Esophagus muscularis mucosa (tissue), 3 donors: ENCODE results near the gene FERMT3.

ENCODE experiments used
- CTCF ChIP-seq, 3 experiments: fragments of 200-600 bp in 2 of 3; fragments of 450-650 bp in 1 of 3; sonication (generic) in 2 of 3; IDR thresholded peaks; one replicate each; pipeline ENCODE4 v1.5.1; 2017 to 2019; ENCODE audit warnings: antibody characterized with exemption in 3 of 3, mild to moderate bottlenecking in 2 of 3, moderate library complexity in 1 of 3
- POLR2A ChIP-seq: fragments of 450-650 bp; IDR thresholded peaks from one replicate; pipeline ENCODE4 v1.6.1; 2017; ENCODE audit warnings: antibody characterized with exemption, moderate library complexity, mild to moderate bottlenecking, low read depth
- POLR2AphosphoS5 ChIP-seq, 2 donors: sonication (generic); formaldehyde crosslinking; IDR thresholded peaks; one replicate each; pipeline ENCODE4 v1.6.1; 2017; ENCODE audit warnings: antibody characterized with exemption in 2 of 2

GRCh38 chr11:64202992-64203391 is 3.5 kb upstream of the FERMT3 start:
- no peak for TF ChIP-seq POLR2AphosphoS5 (IDR thresholded peaks at IDR 0.05)
- no peak for TF ChIP-seq CTCF (IDR thresholded peaks at IDR 0.05)
- TF ChIP-seq POLR2A: no peak
